ENCODE measurements around the gene IL17RC. TPM values are rescaled to one million over a fixed set of nuclear protein-coding genes. Genes with fewer than 3 reads are reported as not detected.

IL17RC gene
- total RNA-seq, 1 experiment from 2014 or later: 17.6 TPM

DNA sequence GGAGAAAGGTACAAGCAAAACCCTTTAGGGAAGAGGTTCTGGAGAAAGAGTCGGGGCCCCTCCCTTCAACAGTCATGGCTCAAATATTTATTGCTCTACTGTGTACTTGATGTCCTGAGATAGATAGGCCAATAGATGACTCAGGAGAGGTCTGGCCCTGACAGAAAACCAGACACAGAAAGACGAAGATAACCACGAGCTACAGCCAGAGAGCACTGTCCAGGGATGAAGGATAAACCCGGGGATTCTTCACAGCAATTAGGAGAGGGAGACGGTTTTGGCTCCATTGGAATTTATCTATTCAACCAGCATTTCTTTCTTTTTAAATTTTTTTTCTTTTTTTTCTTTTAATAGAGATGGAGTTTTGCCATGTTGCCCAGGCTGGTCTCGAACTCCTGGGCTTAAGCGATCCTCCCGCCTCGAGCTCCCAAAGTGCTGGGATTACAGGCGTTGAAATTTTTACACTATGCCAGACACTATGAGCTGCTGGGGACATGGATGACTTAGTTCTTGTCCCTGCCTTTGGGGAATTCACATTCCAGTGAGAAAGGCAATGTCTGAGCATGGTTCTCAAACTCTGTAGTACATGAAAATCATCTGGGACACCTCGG lies 32.2 kb upstream of the IL17RC start (continued):
- TF ChIP-seq, protein P1, sequence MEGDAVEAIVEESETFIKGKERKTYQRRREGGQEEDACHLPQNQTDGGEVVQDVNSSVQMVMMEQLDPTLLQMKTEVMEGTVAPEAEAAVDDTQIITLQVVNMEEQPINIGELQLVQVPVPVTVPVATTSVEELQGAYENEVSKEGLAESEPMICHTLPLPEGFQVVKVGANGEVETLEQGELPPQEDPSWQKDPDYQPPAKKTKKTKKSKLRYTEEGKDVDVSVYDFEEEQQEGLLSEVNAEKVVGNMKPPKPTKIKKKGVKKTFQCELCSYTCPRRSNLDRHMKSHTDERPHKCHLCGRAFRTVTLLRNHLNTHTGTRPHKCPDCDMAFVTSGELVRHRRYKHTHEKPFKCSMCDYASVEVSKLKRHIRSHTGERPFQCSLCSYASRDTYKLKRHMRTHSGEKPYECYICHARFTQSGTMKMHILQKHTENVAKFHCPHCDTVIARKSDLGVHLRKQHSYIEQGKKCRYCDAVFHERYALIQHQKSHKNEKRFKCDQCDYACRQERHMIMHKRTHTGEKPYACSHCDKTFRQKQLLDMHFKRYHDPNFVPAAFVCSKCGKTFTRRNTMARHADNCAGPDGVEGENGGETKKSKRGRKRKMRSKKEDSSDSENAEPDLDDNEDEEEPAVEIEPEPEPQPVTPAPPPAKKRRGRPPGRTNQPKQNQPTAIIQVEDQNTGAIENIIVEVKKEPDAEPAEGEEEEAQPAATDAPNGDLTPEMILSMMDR (IDR thresholded peaks at IDR 0.05 in 2 of 3, conservative IDR thresholded peaks at IDR 0.05 in 1 of 3; ENCODE audit: borderline replicate concordance in 1 of 3, insufficient read depth in 1 of 3, low read depth in 2 of 3, low read length in 2 of 3): peak in 1 of 3 experiments; percentile 4; a peak in 1 of 6 replicates
- TF ChIP-seq RAD21 (IDR thresholded peaks at IDR 0.05; ENCODE audit: low read depth) (peak; percentile 28; the same call in 1 of the 2 replicates), SRF (IDR thresholded peaks at IDR 0.05; ENCODE audit: low read depth) (0 out of 2 replicates have a peak, but pooled peaks have one; percentile 53), EZH2 (IDR thresholded peaks at IDR 0.05) (no peak), POLR2A (IDR thresholded peaks at IDR 0.05; ENCODE audit: borderline replicate concordance, extremely low read depth, insufficient read depth, insufficient read length) (no peak), EZH2phosphoT487 (IDR thresholded peaks at IDR 0.05; ENCODE audit: borderline replicate concordance) (no peak), SP1 (IDR thresholded peaks at IDR 0.05; ENCODE audit: low read depth) (peak; percentile 69), ZFX (IDR thresholded peaks at IDR 0.05) (no peak), SIN3A (IDR thresholded peaks at IDR 0.05; ENCODE audit: low read depth) (peak; percentile 45)
- TF ChIP-seq, protein P2, sequence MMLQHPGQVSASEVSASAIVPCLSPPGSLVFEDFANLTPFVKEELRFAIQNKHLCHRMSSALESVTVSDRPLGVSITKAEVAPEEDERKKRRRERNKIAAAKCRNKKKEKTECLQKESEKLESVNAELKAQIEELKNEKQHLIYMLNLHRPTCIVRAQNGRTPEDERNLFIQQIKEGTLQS (IDR thresholded peaks at IDR 0.05): no peak

DNA sequence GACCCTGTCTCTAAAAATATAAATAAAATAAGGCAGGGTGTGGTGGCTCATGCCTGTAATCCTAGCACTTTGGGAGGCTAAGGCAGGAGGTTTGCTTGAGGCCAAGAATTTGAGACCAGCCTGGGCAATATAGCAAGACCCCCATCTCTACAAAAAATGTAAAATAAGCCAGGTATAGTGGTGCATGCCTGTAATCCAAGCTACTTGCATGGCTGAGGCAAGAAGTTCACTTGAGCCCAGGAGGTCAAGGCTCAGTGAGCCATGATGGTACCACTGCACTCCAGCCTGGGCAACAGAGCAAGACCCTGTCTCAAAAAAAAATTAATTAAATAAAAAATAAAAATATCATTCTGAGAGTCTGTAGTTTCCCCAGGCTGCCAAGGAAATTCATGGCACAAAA lies 30.6 kb upstream of the IL17RC start:
- BruUV-seq (replicated peaks): no TSS peak
- Histone ChIP-seq H3K27me3 (ENCODE audit: insufficient read depth, low read length) (no peaks in the 10 kb centered on the region), H4K20me1 (ENCODE audit: insufficient read depth) (no peaks in the 10 kb centered on the region), H3K9me2 (ENCODE audit: insufficient read depth) (no peaks in the 10 kb centered on the region), H3K9me3 (ENCODE audit: control insufficient read depth in 1 of 2, insufficient read depth in 1 of 2, low read depth in 1 of 2, low read length in 2 of 2) (no peaks in the 10 kb centered on the region), H3K79me2 (ENCODE audit: insufficient read depth, low read length) (peaks cover 9% of the 10 kb centered on the region), H3K4me1 (ENCODE audit: control insufficient read depth in 1 of 2, insufficient read depth in 2 of 2, low read length in 2 of 2) (peaks cover 21 to 29% of the 10 kb centered on the region in 2 experiments), H3K36me3 (ENCODE audit: control insufficient read depth in 1 of 2, insufficient read depth in 2 of 2, low read length in 2 of 2) (no peaks in the 10 kb centered on the region), H3K9ac (ENCODE audit: low read length) (no peak overlapping the region), H2AFZ (ENCODE audit: low read depth, low read length, poor library complexity, severe bottlenecking) (no peak overlapping the region), H3K4me3 (replicated peaks in 1 of 2; ENCODE audit: low read depth in 1 of 2, low read length in 2 of 2) (no peak overlapping the region), H3K27ac (ENCODE audit: low read depth, low read length) (no peak overlapping the region), H3K4me2 (ENCODE audit: low read length) (no peak overlapping the region)
- TF ChIP-seq CBX3 (IDR thresholded peaks at IDR 0.05; ENCODE audit: low read depth) (no peak), CEBPB (IDR thresholded peaks at IDR 0.05; ENCODE audit: low read depth) (no peak), ZNF274 (IDR thresholded peaks at IDR 0.05; ENCODE audit: low read depth, low read length) (no peak), EZH2phosphoT487 (IDR thresholded peaks at IDR 0.05; ENCODE audit: borderline replicate concordance) (no peak), ELF1 (IDR thresholded peaks at IDR 0.05; ENCODE audit: borderline replicate concordance, low read depth) (no peak)
- TF ChIP-seq, protein P1 (IDR thresholded peaks at IDR 0.05 in 2 of 3, conservative IDR thresholded peaks at IDR 0.05 in 1 of 3; ENCODE audit: borderline replicate concordance in 1 of 3, insufficient read depth in 1 of 3, low read depth in 2 of 3, low read length in 2 of 3): no peak
- TF ChIP-seq, protein P3, sequence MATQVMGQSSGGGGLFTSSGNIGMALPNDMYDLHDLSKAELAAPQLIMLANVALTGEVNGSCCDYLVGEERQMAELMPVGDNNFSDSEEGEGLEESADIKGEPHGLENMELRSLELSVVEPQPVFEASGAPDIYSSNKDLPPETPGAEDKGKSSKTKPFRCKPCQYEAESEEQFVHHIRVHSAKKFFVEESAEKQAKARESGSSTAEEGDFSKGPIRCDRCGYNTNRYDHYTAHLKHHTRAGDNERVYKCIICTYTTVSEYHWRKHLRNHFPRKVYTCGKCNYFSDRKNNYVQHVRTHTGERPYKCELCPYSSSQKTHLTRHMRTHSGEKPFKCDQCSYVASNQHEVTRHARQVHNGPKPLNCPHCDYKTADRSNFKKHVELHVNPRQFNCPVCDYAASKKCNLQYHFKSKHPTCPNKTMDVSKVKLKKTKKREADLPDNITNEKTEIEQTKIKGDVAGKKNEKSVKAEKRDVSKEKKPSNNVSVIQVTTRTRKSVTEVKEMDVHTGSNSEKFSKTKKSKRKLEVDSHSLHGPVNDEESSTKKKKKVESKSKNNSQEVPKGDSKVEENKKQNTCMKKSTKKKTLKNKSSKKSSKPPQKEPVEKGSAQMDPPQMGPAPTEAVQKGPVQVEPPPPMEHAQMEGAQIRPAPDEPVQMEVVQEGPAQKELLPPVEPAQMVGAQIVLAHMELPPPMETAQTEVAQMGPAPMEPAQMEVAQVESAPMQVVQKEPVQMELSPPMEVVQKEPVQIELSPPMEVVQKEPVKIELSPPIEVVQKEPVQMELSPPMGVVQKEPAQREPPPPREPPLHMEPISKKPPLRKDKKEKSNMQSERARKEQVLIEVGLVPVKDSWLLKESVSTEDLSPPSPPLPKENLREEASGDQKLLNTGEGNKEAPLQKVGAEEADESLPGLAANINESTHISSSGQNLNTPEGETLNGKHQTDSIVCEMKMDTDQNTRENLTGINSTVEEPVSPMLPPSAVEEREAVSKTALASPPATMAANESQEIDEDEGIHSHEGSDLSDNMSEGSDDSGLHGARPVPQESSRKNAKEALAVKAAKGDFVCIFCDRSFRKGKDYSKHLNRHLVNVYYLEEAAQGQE (IDR thresholded peaks at IDR 0.05; ENCODE audit: low read depth): no peak
- DNase-seq (ENCODE audit: low read depth, low spot score): no peak
- ATAC-seq: no peak
- ChIA-PET POLR2A (no interaction called here), CTCF (no interaction called here), RAD21 (ENCODE audit: low non-redundant PET in 1 of 2, low total read pairs in 2 of 2, uncharacterized antibody in 2 of 2, unreplicated experiment in 2 of 2) (no interaction called here)
- intact Hi-C loops (cut with micrococcal nuclease): no loop called here
